ENCODE results near the gene NPW.

Gene NPW

DNA sequence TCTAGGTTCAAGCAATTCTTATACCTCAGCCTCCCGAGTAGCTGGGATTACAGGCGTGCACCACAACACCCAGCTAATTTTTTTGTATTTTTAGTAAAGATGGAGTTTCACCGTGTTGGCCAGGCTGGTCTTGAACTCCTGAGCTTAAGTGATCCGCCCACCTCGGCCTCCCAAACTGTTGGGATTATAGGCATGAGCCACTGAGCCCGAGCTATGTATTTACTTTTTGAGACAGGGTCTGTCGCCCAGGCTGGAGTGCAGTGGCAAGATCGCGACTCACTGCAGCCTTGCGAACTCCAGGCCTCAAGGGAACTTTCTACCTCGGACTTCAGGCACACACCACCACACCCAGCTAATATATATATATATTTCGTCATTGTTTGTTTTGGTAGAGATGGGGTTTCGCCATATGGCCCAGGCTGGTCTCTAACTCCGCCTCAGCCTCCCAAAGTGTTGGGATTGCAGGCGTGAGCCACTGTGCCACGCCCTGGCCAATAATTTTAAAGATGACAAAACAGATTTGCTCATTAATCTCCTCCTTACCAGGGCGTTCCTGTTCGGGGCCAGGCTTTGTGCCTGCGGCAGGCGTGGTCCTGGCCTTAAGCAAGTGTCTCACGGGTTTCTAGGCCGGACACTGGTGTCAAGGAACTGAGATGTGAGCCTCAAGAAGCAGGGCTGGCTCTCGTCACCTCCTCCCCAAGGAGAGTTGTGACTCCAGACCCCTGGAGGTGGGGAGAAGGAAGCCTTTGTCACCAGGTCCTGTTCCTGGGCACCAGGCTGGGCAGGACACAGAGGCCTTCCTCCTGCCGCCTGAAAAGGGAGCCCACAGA lies 4.3 kb upstream of the NPW start:
- peak overlapping the region; percentile 79 for H3K27ac ChIP-seq
- peak; percentile 75 for DNase-seq (ENCODE audit: low read depth, low spot score)

DNA sequence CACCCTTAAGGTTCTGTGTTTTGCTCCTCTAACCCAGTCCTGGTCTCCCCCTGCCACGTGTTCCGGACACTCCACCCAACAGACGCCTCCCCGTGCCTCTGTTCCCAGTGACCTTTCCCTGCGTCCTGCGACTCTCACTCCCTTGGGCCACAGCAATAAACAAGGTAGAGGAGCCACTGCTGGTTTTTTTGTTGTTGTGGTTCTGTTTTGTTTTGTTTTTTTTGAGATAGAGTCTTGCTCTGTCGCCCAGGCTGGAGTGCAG lies 3.7 kb upstream of the NPW start:
- H3K27ac ChIP-seq = peak overlapping the region; percentile 79
- DNase-seq (ENCODE audit: low read depth, low spot score) = no peak

DNA sequence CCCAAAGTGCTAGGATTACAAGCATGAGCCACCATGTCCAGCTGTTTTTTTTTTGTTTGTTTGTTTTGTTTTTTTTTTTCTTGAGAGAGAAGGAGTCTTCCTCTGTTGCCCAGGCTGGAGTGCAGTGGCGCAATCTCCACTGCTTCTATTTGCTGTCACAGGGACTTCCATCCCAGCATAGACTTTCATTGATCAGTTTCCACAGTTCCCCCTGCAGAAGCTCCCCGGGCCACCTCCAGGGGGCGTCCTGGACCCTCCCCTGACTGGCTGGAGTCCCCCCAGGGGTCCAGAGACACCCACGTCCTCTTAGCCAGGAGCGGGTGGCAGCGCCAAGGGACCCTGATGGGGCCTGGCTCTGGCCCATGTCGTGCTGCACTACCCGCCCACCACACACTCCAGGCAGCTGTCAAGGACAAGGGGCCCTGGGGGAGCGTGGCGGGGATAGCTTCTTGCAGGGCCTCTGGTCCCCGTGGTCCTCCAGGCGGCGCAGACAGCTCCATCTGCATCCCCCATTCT lies 3.1 kb upstream of the NPW start:
- no peak for DNase-seq (ENCODE audit: low read depth, low spot score)
- peak overlapping the region; percentile 79 for H3K27ac ChIP-seq

DNA sequence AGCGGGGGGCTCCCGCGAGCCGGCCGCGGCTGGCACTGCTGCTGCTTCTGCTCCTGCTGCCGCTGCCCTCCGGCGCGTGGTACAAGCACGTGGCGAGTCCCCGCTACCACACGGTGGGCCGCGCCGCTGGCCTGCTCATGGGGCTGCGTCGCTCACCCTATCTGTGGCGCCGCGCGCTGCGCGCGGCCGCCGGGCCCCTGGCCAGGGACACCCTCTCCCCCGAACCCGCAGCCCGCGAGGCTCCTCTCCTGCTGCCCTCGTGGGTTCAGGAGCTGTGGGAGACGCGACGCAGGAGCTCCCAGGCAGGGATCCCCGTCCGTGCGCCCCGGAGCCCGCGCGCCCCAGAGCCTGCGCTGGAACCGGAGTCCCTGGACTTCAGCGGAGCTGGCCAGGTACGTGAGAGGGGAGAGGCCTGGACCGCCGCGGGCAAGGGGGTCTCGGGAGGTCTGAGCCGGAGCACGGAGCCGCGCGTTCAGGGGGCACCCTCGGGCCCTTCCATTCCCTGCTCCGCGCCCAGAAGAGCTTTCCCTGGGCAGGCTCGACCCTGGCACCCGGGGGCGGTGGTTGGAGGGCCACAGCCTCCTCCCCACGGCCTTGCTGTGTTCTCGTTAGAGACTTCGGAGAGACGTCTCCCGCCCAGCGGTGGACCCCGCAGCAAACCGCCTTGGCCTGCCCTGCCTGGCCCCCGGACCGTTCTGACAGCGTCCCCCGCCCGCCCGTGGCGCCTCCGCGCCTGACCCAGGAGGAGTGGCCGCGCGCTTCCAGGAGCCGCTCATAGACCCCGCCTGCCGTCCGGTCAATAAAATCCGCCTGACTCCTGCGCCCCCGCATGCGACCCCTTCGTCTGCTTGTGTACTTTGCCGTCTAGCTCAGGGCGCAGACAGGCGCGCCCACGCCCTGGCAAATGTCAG lies 591 bp downstream of the NPW start:
- H3K27ac ChIP-seq = no peak overlapping the region
- DNase-seq (ENCODE audit: low read depth, low spot score) = no peak

DNA sequence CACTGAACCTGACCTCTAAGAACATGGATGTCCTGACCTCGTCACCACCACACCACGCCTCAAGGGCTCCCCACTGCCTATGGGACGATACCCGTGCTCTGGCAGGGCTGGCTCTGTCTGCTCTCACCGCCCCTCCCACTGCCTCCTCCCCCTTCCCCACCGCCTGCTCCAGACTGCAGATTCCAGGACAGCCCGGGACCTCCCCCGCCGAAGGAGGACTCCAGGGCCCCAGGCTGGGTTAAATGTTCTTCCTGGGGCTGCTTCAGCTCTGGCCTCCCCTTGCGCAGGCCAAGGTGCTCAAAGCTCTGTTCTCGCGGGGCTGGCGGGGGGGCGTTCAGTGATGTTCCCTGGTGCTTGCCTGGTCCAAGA lies 3.1 kb downstream of the NPW start:
- no peak for DNase-seq (ENCODE audit: low read depth, low spot score)
- no peak overlapping the region for H3K27ac ChIP-seq

DNA sequence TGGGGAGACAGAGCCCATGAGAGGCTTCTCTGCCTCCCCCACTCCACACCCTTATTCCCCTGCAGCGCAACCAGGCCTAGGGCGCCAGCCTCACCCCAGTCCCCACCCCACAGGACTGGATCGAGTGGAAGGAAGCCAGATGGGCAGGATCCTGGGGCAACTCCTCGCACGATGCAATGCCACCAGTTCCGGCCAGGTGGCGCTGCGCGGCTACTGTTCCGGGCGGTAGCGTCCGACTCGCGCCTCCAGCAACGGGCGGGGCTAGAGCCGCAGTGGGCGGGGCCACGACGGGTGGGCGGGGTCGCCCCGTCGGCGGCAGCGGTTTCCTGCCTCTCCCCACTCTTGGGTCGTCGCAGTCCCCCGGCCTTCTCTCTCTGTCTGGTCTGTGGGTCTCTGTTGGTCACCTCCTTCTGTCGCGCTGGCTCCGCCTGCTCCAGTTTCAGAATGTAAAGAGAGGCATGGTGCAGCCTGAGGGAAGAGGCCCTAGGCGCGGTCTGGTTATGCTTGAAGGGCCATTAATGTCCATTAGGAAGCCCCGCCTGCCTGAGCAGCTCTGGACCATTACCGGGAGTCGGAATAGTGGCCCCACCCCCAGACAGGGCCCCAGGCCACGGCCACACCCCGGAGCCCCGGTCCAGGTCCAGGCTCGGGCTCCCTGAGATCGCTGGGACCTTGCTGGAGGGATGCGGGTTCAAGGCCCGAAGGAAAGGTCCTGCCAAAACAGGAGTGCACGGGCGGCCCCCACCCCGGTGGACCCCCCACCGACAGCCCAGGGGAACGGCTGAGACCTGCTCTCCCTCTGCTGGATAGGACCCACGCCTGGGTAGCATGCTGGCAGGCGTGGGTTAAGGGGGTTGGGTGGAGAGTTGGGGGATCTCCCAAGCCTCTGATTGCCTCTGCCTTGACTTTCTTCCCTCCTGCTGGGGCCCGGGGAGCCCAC lies 3.8 kb downstream of the NPW start:
- no peak for DNase-seq (ENCODE audit: low read depth, low spot score)
- H3K27ac ChIP-seq = no peak overlapping the region

DNA sequence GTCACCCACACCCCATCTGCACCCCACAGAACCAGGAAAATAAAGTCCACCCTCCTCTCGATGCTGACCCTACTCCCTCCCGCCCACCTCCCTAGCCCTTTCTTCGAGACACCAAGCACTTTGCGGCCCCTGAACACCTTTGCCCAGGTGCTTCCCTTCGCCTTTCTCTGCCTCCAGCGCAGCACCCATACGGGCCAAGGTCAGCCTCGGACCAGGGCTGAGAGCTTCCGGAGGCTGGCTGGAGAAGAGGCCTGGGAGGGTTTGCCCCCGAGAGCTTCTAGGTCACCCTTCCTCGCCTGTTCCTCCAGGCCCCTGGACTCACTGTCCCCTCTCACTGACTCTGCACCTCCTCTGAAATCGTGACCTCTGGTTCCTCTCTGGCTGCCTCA lies 4.4 kb downstream of the NPW start:
- no peak for DNase-seq (ENCODE audit: low read depth, low spot score)
- no peak overlapping the region for H3K27ac ChIP-seq

DNA sequence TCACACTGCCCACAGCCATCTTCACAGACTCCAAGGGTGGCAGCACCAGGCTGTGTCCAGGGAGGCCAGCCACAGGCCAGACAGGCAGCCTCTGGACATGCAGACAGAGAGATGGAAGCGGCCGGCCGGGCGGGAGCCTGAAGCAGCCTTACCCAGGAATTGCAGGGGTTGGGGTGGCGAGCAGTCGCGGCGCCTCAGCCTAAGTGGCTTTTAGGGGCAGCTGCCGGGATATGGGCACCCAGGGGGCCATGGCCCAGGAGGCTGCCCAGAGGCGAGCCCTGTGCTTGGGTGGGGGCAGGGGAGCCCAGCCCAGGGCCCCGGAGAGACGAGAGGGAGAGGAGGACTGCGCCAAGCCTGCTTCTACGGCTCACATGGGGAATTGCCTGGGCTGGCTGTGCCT lies 5.7 kb downstream of the NPW start:
- no peak overlapping the region for H3K27ac ChIP-seq
- no peak for DNase-seq (ENCODE audit: low read depth, low spot score)

DNA sequence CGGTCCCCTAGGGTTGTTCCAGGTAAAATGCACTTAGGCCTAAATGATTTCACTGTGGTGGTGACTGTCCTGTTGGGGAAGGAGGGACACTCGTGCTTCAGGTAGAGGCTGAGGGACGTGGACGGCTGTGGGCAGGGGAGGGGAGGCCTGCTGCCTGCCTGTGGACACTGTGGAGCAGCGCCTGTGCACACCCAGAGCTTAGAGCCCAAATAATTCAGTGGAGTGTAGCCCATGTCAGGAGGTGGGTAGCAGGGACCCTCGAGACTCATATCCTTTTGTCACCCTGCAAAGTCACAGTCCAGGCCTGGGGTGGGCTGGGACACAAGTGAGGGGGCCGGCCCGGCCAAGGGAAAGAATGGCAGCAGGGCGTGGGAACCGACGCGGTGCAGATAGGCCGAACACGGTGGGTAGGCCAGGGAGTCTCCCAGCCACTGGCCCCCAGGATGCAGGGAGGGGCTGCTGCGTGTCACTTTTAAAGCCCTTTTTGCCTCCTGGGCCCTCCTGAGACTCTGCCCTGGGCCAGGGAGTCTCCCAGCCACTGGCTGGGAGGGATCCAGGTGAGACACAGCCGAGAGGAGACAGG lies 6.4 kb downstream of the NPW start:
- DNase-seq (ENCODE audit: low read depth, low spot score) = no peak
- no peak overlapping the region for H3K27ac ChIP-seq

DNA sequence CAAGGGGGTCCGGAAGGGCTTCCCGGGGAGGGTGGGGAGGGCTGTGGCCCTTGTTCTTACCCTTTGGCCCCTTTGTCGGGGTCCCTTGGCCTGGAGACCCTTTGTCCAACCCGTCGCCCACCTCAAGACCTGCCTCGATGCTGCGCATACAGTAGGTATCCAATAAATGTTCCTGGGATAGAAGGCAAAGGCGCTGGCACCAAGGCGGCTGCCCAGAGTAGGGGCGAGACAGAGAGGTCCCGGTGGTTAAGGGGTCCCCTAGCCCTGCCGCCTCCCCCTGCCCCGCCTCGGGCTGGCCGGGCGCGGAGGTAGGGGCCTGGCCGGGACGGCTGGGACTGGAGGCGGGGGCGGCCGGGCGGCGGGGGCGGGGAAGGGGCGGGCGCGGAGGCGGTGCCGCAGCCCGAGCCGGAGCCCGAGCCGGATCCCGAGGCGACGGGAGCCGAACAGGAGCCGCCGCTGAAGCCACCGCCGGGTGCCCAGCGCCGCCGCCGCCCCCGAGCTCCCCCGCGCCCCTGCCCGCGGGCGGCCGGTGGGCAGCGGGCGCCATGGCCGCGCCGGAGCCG lies 7.0 kb downstream of the NPW start, which contains the start of gene NHERF2:
Gene NHERF2 (plus strand): TSS at position 442 of the 563 bp plus-strand sequence. CDS start 104 bp downstream, at position 546.
- H3K27ac ChIP-seq = peak within 1 kb of the TSS; percentile 23
- DNase-seq (ENCODE audit: low read depth, low spot score) = no peak

DNA sequence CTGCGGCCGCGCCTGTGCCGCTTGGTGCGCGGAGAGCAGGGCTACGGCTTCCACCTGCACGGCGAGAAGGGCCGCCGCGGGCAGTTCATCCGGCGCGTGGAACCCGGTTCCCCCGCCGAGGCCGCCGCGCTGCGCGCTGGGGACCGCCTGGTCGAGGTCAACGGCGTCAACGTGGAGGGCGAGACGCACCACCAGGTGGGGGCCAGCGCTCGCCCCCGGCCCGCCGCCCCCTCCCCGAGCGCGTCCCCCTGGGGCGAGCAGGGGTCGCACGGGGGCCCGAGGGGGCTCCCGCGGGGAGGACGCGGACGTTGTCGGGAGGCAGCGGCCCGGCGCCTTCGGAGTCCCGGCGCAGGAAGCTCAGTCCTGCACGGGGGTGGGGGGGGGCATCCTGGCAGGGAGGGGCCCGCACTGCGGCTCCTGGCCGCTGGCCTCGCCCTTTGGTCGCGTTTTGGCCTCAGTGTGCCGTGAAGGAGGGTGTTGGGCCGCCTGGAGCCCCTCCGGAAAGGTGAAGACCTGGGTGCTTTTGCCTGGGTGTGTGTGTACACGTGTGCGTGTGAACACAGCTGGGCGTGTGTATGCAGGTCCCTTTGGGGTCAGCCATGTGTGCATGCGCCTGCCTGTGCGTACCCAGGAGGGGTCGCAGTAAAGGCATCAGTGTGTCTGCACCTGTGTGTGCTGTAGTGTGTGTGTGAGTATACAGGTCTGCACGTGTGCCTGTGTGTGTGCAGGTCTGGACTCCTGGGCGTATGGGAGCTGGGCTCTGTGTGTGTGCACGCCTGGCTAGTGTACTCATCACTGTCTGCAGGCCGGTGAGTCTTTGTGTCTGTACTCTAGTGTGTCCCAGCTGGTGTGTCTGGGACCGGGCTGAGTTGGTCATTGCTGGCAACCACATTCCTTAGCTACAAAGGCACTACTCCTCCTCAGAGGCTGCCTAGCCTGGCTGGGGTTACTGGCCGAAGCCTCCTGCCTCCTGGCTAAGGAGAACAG lies 7.7 kb downstream of the NPW start:
- no peak for DNase-seq (ENCODE audit: low read depth, low spot score)
- peak overlapping the region; percentile 23 for H3K27ac ChIP-seq

DNA sequence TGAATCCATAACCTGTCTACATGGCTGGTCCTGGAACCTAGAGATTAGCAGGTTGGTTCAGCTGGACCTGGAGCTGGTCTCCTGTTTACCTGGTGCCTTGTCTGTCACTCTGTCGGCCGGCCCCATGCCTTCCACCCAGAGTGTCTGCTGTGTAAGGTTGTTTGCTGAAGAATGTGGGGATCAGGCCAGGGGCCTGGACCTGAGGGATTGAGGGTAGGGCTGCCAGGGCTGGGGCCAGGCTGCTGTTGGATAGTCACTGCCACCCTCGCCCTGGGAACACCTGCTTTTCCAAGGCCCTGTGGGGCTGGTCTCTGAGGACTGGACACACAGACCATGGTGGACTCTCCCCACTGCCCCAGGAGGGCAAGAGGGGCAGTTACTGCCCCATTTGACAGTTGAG lies 8.6 kb downstream of the NPW start:
- H3K27ac ChIP-seq = no peak overlapping the region
- no peak for DNase-seq (ENCODE audit: low read depth, low spot score)

DNA sequence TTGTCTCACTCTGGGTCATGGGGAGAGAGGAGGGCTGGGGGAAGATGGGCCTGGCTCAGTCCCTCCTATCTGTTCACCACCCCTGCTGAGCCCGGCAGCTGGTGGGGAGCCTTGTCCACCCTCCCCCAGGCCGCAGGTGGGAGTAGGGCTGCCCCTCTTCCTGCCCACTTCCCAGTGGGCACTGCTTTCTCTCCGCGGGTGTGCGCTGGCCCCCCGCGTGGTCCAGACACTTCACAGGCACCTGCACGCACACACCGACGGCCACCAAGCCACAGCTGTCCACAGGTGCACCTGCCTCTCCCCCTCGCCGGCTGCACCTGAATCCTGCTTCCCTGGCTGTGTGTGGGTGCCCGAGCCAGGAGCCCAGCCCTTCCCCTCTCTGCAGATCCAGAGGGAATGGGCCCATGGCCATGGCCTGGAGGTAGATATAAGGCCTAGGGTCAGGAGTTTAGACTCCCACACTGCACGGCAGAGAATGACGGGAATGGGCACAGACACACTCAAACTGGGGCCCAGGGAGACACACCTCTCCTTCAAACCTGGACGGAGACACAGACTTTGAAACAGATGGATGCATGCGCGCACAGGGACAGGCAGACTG lies 9.1 kb downstream of the NPW start:
- DNase-seq (ENCODE audit: low read depth, low spot score) = no peak
- H3K27ac ChIP-seq = no peak overlapping the region

DNA sequence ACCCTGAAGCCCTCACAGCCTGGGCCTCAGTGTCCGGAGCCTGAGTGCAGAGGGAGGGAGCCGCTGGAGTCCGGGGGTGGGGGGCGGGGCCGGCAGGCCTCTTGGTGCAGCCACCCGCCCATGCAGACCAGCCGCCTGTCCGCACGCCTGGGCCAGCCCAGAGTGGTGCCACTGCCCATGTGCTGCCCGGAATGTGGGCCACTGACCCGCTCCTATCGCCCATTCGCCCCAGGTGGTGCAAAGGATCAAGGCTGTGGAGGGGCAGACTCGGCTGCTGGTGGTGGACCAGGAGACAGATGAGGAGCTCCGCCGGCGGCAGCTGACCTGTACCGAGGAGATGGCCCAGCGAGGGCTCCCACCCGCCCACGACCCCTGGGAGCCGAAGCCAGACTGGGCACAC lies 9.8 kb downstream of the NPW start:
- no peak overlapping the region for H3K27ac ChIP-seq
- DNase-seq (ENCODE audit: low read depth, low spot score) = no peak

DNA sequence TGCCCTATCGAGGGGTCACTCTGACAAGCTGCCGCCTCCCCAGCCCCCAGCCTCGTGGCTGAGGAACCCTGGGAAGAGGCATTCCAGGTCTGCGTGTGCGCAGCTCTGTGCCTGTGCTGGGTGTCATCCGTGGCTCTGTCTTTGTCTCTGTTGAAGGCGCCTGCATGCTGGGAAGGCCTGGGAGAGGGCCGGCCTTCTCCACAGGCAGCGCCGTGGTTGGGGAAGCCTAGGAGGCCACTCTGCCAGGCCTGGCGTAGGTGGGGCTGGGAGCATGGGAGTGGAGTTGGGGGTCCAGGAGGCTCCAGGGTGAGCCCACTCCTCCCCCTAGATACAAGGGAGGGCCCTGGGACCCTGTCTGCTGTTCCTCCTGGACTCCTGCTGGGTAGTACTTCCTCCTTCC lies 10.5 kb downstream of the NPW start:
- no peak for DNase-seq (ENCODE audit: low read depth, low spot score)
- H3K27ac ChIP-seq = no peak overlapping the region

DNA sequence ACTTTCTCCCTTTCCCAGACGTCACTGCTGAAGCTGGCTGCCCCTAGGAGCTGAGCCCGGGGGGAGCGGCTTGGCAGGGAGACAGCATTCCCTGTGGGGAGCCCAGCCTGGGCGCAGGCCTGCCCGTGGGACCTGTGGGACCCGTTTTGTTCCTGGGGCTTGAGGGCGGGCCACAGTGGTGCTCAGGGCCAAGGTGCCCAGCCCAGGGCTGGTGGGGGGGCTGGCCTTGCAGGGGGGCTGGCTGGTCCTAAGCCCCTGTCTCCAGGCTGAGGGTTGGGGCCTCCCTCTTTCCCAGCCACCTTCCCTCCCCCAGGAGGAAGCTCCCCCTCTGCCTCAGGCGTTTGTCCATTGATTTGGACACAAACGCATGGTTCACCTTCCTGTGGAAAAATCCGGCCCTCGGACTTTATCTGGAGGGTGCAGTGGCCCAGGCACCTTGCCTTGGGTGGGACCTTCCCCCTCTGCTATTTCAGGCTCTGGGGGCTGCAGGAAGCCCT lies 11.5 kb downstream of the NPW start:
- no peak overlapping the region for H3K27ac ChIP-seq
- DNase-seq (ENCODE audit: low read depth, low spot score) = no peak

DNA sequence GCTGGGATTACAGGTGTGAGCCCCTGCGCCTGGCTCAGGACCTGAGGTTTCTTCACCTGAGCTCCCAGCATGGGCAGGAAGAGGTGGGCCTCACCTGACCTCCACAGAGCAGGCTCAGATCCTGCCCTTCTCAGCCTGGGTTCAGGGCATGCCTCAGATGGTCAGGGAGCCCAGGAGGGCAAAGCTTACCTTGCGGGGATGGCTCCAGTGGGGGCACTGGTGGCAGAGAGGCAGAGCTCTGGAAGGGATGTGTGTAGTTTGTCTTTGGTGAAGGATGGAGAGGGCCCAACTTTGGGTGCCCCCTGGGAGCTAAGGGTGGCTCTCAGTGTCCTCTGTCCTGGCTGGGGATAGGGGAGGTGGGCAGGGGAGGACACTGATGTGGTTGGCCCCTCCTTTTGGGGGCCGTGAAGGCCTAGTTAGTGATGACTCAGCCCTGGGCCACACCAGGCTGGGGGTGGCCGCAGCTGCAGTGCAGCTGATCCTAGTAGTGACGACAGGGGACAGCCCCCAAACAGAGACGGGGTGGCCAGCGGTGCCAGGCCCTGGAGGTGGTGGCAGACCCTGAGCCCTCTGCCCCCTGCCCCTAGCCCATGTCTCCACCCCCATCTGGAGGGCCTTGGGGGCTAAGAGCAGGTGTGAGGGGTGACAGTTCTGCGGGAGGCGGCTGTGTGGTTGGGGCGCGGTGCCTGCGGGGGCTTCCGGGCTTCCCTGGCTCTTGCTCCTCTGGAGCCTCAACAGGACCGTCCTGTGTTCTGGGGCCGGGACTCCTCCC lies 12.9 kb downstream of the NPW start:
- DNase-seq (ENCODE audit: low read depth, low spot score) = no peak
- no peak overlapping the region for H3K27ac ChIP-seq

Data from epithelial cell of prostate (primary cell).